HEK293 (cell line): ENCODE results near the gene OR4K1.

Source experiments
- CTCF ChIA-PET: fragments of 350-600 bp; formaldehyde crosslinking; extraction: SDS; loops from one replicate; lab custom pipeline; 2021; ENCODE audit warnings: antibody characterized with exemption; lab: Yijun Ruan, JAX
- POLR2A ChIA-PET: fragments of 300-600 bp; formaldehyde crosslinking; extraction: SDS; loops from one replicate; lab custom pipeline; 2020; ENCODE audit warnings: antibody characterized with exemption, inconsistent platforms; lab: Yijun Ruan, JAX
- H3K27ac ChIP-seq: fragments of 200-500 bp; sonication (Bioruptor generic); 2 replicates; pipeline ENCODE4 v1.5.1; 2014; ENCODE audit warnings: low read depth, low read length, control low read depth, inconsistent platforms; ENCODE audit errors: extremely low read depth
- H3K36me3 ChIP-seq, 2 experiments: fragments of 200-500 bp in 1 of 2; sonication (Bioruptor generic) in 1 of 2; 1 replicate in 1 of 2; 2 replicates in 1 of 2; pipeline ENCODE4 v1.5.1; 2014 to 2017; ENCODE audit warnings: inconsistent platforms in 2 of 2, low read length in 2 of 2; ENCODE audit not compliant: control insufficient read depth in 2 of 2, insufficient read depth in 1 of 2
- H3K4me1 ChIP-seq: fragments of 200-500 bp; sonication (Bioruptor generic); 2 replicates; pipeline ENCODE4 v1.5.1; 2014; ENCODE audit warnings: mild to moderate bottlenecking, low read length, inconsistent platforms; ENCODE audit not compliant: control insufficient read depth, insufficient read depth
- H3K4me3 ChIP-seq: 2 replicates; pipeline ENCODE4 v1.5.1; 2011; ENCODE audit warnings: low read depth, mild to moderate bottlenecking, control low read depth, low read length, moderate library complexity
- H3K9me3 ChIP-seq: fragments of 200-500 bp; sonication (Bioruptor generic); 2 replicates; pipeline ENCODE4 v1.5.1; 2014; ENCODE audit warnings: low read depth, low read length, inconsistent platforms; ENCODE audit not compliant: control insufficient read depth, insufficient read depth
- BCL11A ChIP-seq: fragments of 450-650 bp; formaldehyde crosslinking; IDR thresholded peaks from 2 replicates; pipeline ENCODE4 v1.5.1; 2016; ENCODE audit warnings: low read depth, missing biosample characterization, missing genetic modification characterization
- KLF1 ChIP-seq: fragments of 450-650 bp; formaldehyde crosslinking; IDR thresholded peaks from 2 replicates; pipeline ENCODE4 v1.5.1; 2016; ENCODE audit warnings: missing biosample characterization, missing genetic modification characterization
- PRDM4 ChIP-seq: fragments of 450-650 bp; formaldehyde crosslinking; IDR thresholded peaks from 2 replicates; pipeline ENCODE4 v1.5.1; 2017; ENCODE audit warnings: missing biosample characterization, missing genetic modification characterization
- SCRT1 ChIP-seq: fragments of 450-650 bp; formaldehyde crosslinking; IDR thresholded peaks from 2 replicates; pipeline ENCODE4 v1.5.1; 2016; ENCODE audit warnings: missing biosample characterization, missing genetic modification characterization, borderline replicate concordance
- WT1 ChIP-seq: fragments of 450-650 bp; formaldehyde crosslinking; IDR thresholded peaks from 2 replicates; pipeline ENCODE4 v1.5.1; 2016; ENCODE audit warnings: missing biosample characterization, missing genetic modification characterization
- ZBTB17 ChIP-seq: fragments of 450-650 bp; formaldehyde crosslinking; IDR thresholded peaks from 2 replicates; pipeline ENCODE4 v1.5.1; 2016; ENCODE audit warnings: missing biosample characterization, missing genetic modification characterization
- ZBTB21 ChIP-seq: fragments of 450-650 bp; formaldehyde crosslinking; IDR thresholded peaks from 2 replicates; pipeline ENCODE4 v1.5.1; 2017; ENCODE audit warnings: missing biosample characterization, missing genetic modification characterization
- ZBTB49 ChIP-seq: fragments of 450-650 bp; formaldehyde crosslinking; IDR thresholded peaks from 2 replicates; pipeline ENCODE4 v1.5.1; 2016; ENCODE audit warnings: missing biosample characterization, missing genetic modification characterization, low read depth
- ZBTB8A ChIP-seq: fragments of 450-650 bp; formaldehyde crosslinking; IDR thresholded peaks from 2 replicates; pipeline ENCODE4 v1.5.1; 2016; ENCODE audit warnings: missing biosample characterization, missing genetic modification characterization
- ZNF2 ChIP-seq: fragments of 450-650 bp; formaldehyde crosslinking; IDR thresholded peaks from 2 replicates; pipeline ENCODE4 v1.5.1; 2016; ENCODE audit warnings: missing biosample characterization, missing genetic modification characterization
- ZNF221 ChIP-seq: fragments of 450-650 bp; formaldehyde crosslinking; IDR thresholded peaks from 2 replicates; pipeline ENCODE4 v1.5.1; 2017; ENCODE audit warnings: missing biosample characterization, missing genetic modification characterization, borderline replicate concordance
- ZNF23 ChIP-seq: fragments of 450-650 bp; formaldehyde crosslinking; IDR thresholded peaks from 2 replicates; pipeline ENCODE4 v1.5.1; 2016; ENCODE audit warnings: missing biosample characterization, missing genetic modification characterization, borderline replicate concordance
- ZNF24 ChIP-seq: fragments of 450-650 bp; formaldehyde crosslinking; IDR thresholded peaks from 2 replicates; pipeline ENCODE4 v1.5.1; 2016; ENCODE audit warnings: missing biosample characterization, missing genetic modification characterization
- ZNF26 ChIP-seq: fragments of 450-650 bp; formaldehyde crosslinking; IDR thresholded peaks from 2 replicates; pipeline ENCODE4 v1.5.1; 2016; ENCODE audit warnings: missing biosample characterization, missing genetic modification characterization
- ZNF350 ChIP-seq: fragments of 450-650 bp; formaldehyde crosslinking; IDR thresholded peaks from 2 replicates; pipeline ENCODE4 v1.5.0; 2017; ENCODE audit warnings: missing biosample characterization, mild to moderate bottlenecking, missing genetic modification characterization
- ZNF362 ChIP-seq: fragments of 450-650 bp; formaldehyde crosslinking; IDR thresholded peaks from 2 replicates; pipeline ENCODE4 v1.5.1; 2016; ENCODE audit warnings: missing biosample characterization, missing genetic modification characterization
- ZNF398 ChIP-seq: fragments of 450-650 bp; formaldehyde crosslinking; IDR thresholded peaks from 2 replicates; pipeline ENCODE4 v1.5.1; 2017; ENCODE audit warnings: missing biosample characterization, missing genetic modification characterization
- ZNF416 ChIP-seq: fragments of 450-650 bp; formaldehyde crosslinking; IDR thresholded peaks from 2 replicates; pipeline ENCODE4 v1.5.1; 2016; ENCODE audit warnings: missing biosample characterization, missing genetic modification characterization
- ZNF488 ChIP-seq: fragments of 450-650 bp; formaldehyde crosslinking; IDR thresholded peaks from 2 replicates; pipeline ENCODE4 v1.5.1; 2016; ENCODE audit warnings: missing biosample characterization, missing genetic modification characterization
- ZNF501 ChIP-seq: fragments of 450-650 bp; formaldehyde crosslinking; IDR thresholded peaks from 2 replicates; pipeline ENCODE4 v1.5.1; 2016; ENCODE audit warnings: missing biosample characterization, missing genetic modification characterization
- ZNF626 ChIP-seq: fragments of 450-650 bp; sonication (Bioruptor Pico); formaldehyde crosslinking; IDR thresholded peaks from 2 replicates; pipeline ENCODE4 v1.5.1; 2018; ENCODE audit warnings: missing biosample characterization, missing genetic modification characterization, inconsistent platforms
- ZSCAN5A ChIP-seq: fragments of 450-650 bp; formaldehyde crosslinking; IDR thresholded peaks from 2 replicates; pipeline ENCODE4 v1.5.1; 2016; ENCODE audit warnings: missing biosample characterization, missing genetic modification characterization

OR4K1 gene

GRCh38 chr14:19974844-19975243 is 44.1 kb downstream of the OR4K1 start:
- POLR2A ChIA-PET: no interaction called here
- H3K27ac ChIP-seq: no peak overlapping the region

GRCh38 chr14:19975291-19975690 is 44.6 kb downstream of the OR4K1 start, which contains the start of gene OR4K15:
Gene OR4K15 (plus strand): TSS chr14:19975591. CDS start chr14:19975591, 0 bp downstream.
- no peak within 1 kb of the TSS for H3K4me3 ChIP-seq
- H3K4me1 ChIP-seq: no peaks in the 10 kb centered on the region
- no peaks in the 10 kb centered on the region for H3K9me3 ChIP-seq
- no peaks in the 10 kb centered on the region for H3K36me3 ChIP-seq
- ChIA-PET CTCF (no interaction called here), POLR2A (no interaction called here)
- no peak within 1 kb of the TSS for H3K27ac ChIP-seq
- TF ChIP-seq ZNF362 (tag by site-specific recombination) (no peak), SCRT1 (no peak), BCL11A (tag by site-specific recombination) (no peak), ZBTB21 (tag by site-specific recombination) (no peak), ZBTB49 (tag by site-specific recombination) (no peak), ZNF23 (no peak), ZNF350 (tag by site-specific recombination) (no peak), ZNF398 (no peak), PRDM4 (tag by site-specific recombination) (no peak), ZBTB17 (tag by site-specific recombination) (no peak), ZNF221 (tag by site-specific recombination) (no peak), KLF1 (tag by site-specific recombination) (no peak), ZNF501 (tag by site-specific recombination) (no peak), ZBTB8A (tag by site-specific recombination) (no peak), ZNF2 (tag by site-specific recombination) (no peak), ZNF488 (no peak), ZSCAN5A (tag by site-specific recombination) (no peak)

More at GRCh38 chr14:19974844-19975243, 44.1 kb downstream of the OR4K1 start:
- Histone ChIP-seq H3K4me3 (no peak overlapping the region), H3K36me3 (no peaks in the 10 kb centered on the region), H3K9me3 (no peaks in the 10 kb centered on the region), H3K4me1 (no peaks in the 10 kb centered on the region)
- TF ChIP-seq ZNF24: no peak
- TF ChIP-seq ZNF626 (tag by site-specific recombination): no peak
- TF ChIP-seq WT1 (tag by site-specific recombination): no peak
- TF ChIP-seq ZNF416 (tag by site-specific recombination): no peak
- no peak for TF ChIP-seq ZNF26 (tag by site-specific recombination)
- CTCF ChIA-PET: no interaction called here
